Prostate gland (tissue), 2 donors: ENCODE data around the gene NEK4.

Experiments
- CTCF ChIP-seq, 4 experiments: fragments of 200-600 bp in 2 of 4; fragments of 450-650 bp in 2 of 4; sonication (generic) in 2 of 4; IDR thresholded peaks; 1 replicate in 3 of 4; 2 replicates in 1 of 4; pipeline ENCODE4 v1.5.1; 2016 to 2019; ENCODE audit warnings: antibody characterized with exemption in 4 of 4, mild to moderate bottlenecking in 2 of 4, moderate library complexity in 2 of 4
- POLR2A ChIP-seq: fragments of 450-650 bp; IDR thresholded peaks from one replicate; pipeline ENCODE4 v1.6.1; 2016; ENCODE audit warnings: antibody characterized with exemption, mild to moderate bottlenecking

GRCh38 chr3:52733256-52733891 is 37.4 kb downstream of the NEK4 start:
- TF ChIP-seq CTCF (IDR thresholded peaks at IDR 0.05) (no peak), POLR2A (no peak)
